ENCODE results near the gene TNFSF11.

- TF ChIP-seq CTCF (IDR thresholded peaks at IDR 0.05) (no peak), POLR2A (IDR thresholded peaks at IDR 0.05) (no peak)
These were observed 4.2 kb upstream of the TNFSF11 start for GRCh38 chr13:42569576-42570344.

Measured in body of pancreas (tissue), 4 donors.